Keratinocyte (primary cell): Measurements from ENCODE around the gene CHST15.

ENCODE experiments used
- CTCF ChIP-seq, 3 experiments: IDR thresholded peaks in 1 of 3; conservative IDR thresholded peaks in 1 of 3; optimal IDR thresholded peaks in 1 of 3; 2 replicates in 2 of 3; 3 replicates in 1 of 3; pipeline versions ENCODE3 to v1.5.1; 2011; ENCODE audit warnings: low read length in 3 of 3, mild to moderate bottlenecking in 3 of 3, moderate library complexity in 2 of 3, control low read depth in 1 of 3, inconsistent platforms in 1 of 3; ENCODE audit not compliant: insufficient read depth in 2 of 3; ENCODE audit errors: extremely low read depth in 1 of 3
- EZH2 ChIP-seq: IDR thresholded peaks from one replicate; pipeline ENCODE4 v1.6.1; 2012; ENCODE audit warnings: inconsistent platforms, mild to moderate bottlenecking, low read length, moderate library complexity

GRCh38 chr10:124003871-124004662 is 89.3 kb downstream of the CHST15 start:
- TF ChIP-seq CTCF (optimal IDR thresholded peaks at IDR 0.05 in 1 of 3, IDR thresholded peaks at IDR 0.05 in 1 of 3, conservative IDR thresholded peaks at IDR 0.05 in 1 of 3; ENCODE audit: extremely low read depth in 1 of 3, insufficient read depth in 2 of 3, low read length in 3 of 3) = no peak
- TF ChIP-seq EZH2 = no peak
